H1 (cell line): ENCODE measurements around the gene LDLRAD4. TPM values are rescaled to one million over a fixed set of nuclear protein-coding genes. Genes with fewer than 3 reads are reported as not detected.

Source experiments
- CTCF ChIA-PET: fragments of 300-600 bp; sonication (Branson Sonifier 250); formaldehyde crosslinking; loops from one replicate; lab custom pipeline; 2021; ENCODE audit not compliant: partially characterized antibody; lab: Charles Lee
- POLR2A ChIA-PET: fragments of 300-600 bp; sonication (Branson Sonifier 250); formaldehyde crosslinking; loops from one replicate; lab custom pipeline; 2021; ENCODE audit warnings: inconsistent platforms; ENCODE audit not compliant: partially characterized antibody; lab: Charles Lee
- DNase-seq, 2 experiments: peaks; one replicate each; pipeline versions ENCODE4 v3.0.0 to v3.0.0-alpha.2; 2010 to 2022; ENCODE audit warnings: low spot score in 2 of 2, low read depth in 1 of 2, mixed read lengths in 1 of 2
- FAIRE-seq: peaks from 2 replicates; lab custom pipeline; 2011; peaks lifted over from hg19 to GRCh38; lab: Jason Lieb, UNC
- H2AFZ ChIP-seq: 2 replicates; pipeline ENCODE4 v1.8.1; 2012; ENCODE audit warnings: low read length, inconsistent platforms
- H2AK5ac ChIP-seq: 2 replicates; pipeline ENCODE4 v1.6.1; 2013; ENCODE audit warnings: low read depth, low read length
- H2BK120ac ChIP-seq: replicated peaks from 2 replicates; pipeline ENCODE3; 2013; ENCODE audit warnings: low read depth, low read length, inconsistent platforms
- H2BK12ac ChIP-seq: 2 replicates; pipeline ENCODE4 v1.6.1; 2013; ENCODE audit warnings: low read depth, low read length
- H2BK15ac ChIP-seq: 2 replicates; pipeline ENCODE4 v1.6.1; 2013; ENCODE audit warnings: low read length
- H2BK20ac ChIP-seq: 2 replicates; pipeline ENCODE4 v1.6.1; 2013; ENCODE audit warnings: low read length
- H2BK5ac ChIP-seq: 2 replicates; pipeline ENCODE4 v1.6.1; 2013; ENCODE audit warnings: low read depth, low read length
- H3K14ac ChIP-seq: 2 replicates; pipeline ENCODE4 v1.6.1; 2013; ENCODE audit warnings: inconsistent platforms; ENCODE audit not compliant: insufficient read length
- H3K18ac ChIP-seq: 2 replicates; pipeline ENCODE4 v1.6.1; 2013; ENCODE audit warnings: low read length; ENCODE audit errors: extremely low read depth
- H3K23ac ChIP-seq: 2 replicates; pipeline ENCODE4 v1.6.1; 2013; ENCODE audit warnings: inconsistent platforms; ENCODE audit not compliant: insufficient read length
- H3K23me2 ChIP-seq: 2 replicates; pipeline ENCODE4 v1.6.1; 2013; ENCODE audit warnings: low read depth, low read length
- H3K27ac ChIP-seq: 2 replicates; pipeline ENCODE4 v1.6.1; 2011; ENCODE audit warnings: low read depth, low read length, inconsistent platforms
- H3K27me3 ChIP-seq, 4 experiments: replicated peaks in 1 of 4; 1 replicate in 1 of 4; 2 replicates in 3 of 4; pipeline versions ENCODE4 v1.6.1 to v1.8.1; 2011 to 2013; ENCODE audit warnings: low read length in 3 of 4, mild to moderate bottlenecking in 3 of 4, inconsistent platforms in 2 of 4, mixed read lengths in 2 of 4, moderate library complexity in 1 of 4; ENCODE audit not compliant: control insufficient read depth in 3 of 4, insufficient read depth in 3 of 4; ENCODE audit errors: extremely low read depth in 1 of 4
- H3K36me3 ChIP-seq, 4 experiments: 2 replicates each; pipeline versions ENCODE4 v1.6.1 to v1.8.1; 2011 to 2013; ENCODE audit warnings: mild to moderate bottlenecking in 4 of 4, low read length in 3 of 4, moderate library complexity in 2 of 4, control low read depth in 1 of 4, inconsistent platforms in 1 of 4; ENCODE audit not compliant: insufficient read depth in 4 of 4, control insufficient read depth in 2 of 4
- H3K4ac ChIP-seq: replicated peaks from 2 replicates; pipeline ENCODE3; 2013; ENCODE audit warnings: low read length, low read depth, mixed read lengths, inconsistent platforms; ENCODE audit not compliant: insufficient read length
- H3K4me1 ChIP-seq, 4 experiments: replicated peaks in 1 of 4; 1 replicate in 1 of 4; 2 replicates in 3 of 4; pipeline versions ENCODE4 v1.6.1 to v1.8.1; 2011 to 2013; ENCODE audit warnings: low read length in 3 of 4, inconsistent platforms in 2 of 4, mixed read lengths in 1 of 4; ENCODE audit not compliant: insufficient read depth in 4 of 4, control insufficient read depth in 3 of 4
- H3K4me2 ChIP-seq, 2 experiments: 2 replicates each; pipeline versions ENCODE4 v1.6.1 to v1.8.1; 2011 to 2013; ENCODE audit warnings: low read depth in 2 of 2, low read length in 2 of 2, control low read depth in 1 of 2, inconsistent platforms in 1 of 2, mild to moderate bottlenecking in 1 of 2; ENCODE audit not compliant: insufficient read depth in 1 of 2
- H3K4me3 ChIP-seq, 4 experiments: fragments of 200-600, 300-600 bp in 1 of 4; sonication (generic), shearing (Covaris generic), sonication (Bioruptor Twin) in 1 of 4; 2 replicates each; pipeline versions ENCODE4 v1.5.1 to v1.8.1; 2011 to 2016; ENCODE audit warnings: low read length in 4 of 4, low read depth in 3 of 4, control low read depth in 2 of 4, inconsistent platforms in 2 of 4, mild to moderate bottlenecking in 2 of 4, mixed read lengths in 1 of 4, moderate library complexity in 1 of 4; ENCODE audit not compliant: insufficient read depth in 2 of 4; ENCODE audit errors: extremely low read depth in 1 of 4
- H3K56ac ChIP-seq: replicated peaks from 2 replicates; pipeline ENCODE3; 2013; ENCODE audit warnings: low read depth, mild to moderate bottlenecking, mixed read lengths, low read length, inconsistent platforms; ENCODE audit not compliant: insufficient read length
- H3K79me1 ChIP-seq: 2 replicates; pipeline ENCODE4 v1.6.1; 2013; ENCODE audit warnings: low read depth, low read length, control low read depth
- H3K79me2 ChIP-seq, 2 experiments: 2 replicates each; pipeline versions ENCODE4 v1.6.1 to v1.8.1; 2012 to 2013; ENCODE audit warnings: low read length in 2 of 2, mild to moderate bottlenecking in 2 of 2, inconsistent platforms in 1 of 2; ENCODE audit not compliant: insufficient read depth in 2 of 2, control insufficient read depth in 1 of 2
- H3K9ac ChIP-seq, 4 experiments: replicated peaks in 1 of 4; 1 replicate in 1 of 4; 2 replicates in 3 of 4; pipeline versions ENCODE4 v1.6.1 to v1.8.1; 2011 to 2013; ENCODE audit warnings: low read depth in 3 of 4, low read length in 3 of 4, control low read depth in 2 of 4, mild to moderate bottlenecking in 2 of 4, moderate library complexity in 2 of 4, inconsistent platforms in 1 of 4; ENCODE audit errors: extremely low read depth in 1 of 4
- H3K9me3 ChIP-seq, 2 experiments: 2 replicates each; pipeline versions ENCODE4 v1.6.1 to v1.8.1; 2012 to 2013; ENCODE audit warnings: mild to moderate bottlenecking in 2 of 2, moderate library complexity in 2 of 2, control low read depth in 1 of 2, inconsistent platforms in 1 of 2, low read depth in 1 of 2, low read length in 1 of 2, mixed read lengths in 1 of 2; ENCODE audit not compliant: insufficient read depth in 2 of 2
- H4K20me1 ChIP-seq, 2 experiments: replicated peaks in 1 of 2; 2 replicates each; pipeline versions ENCODE3 to v1.8.1; 2011 to 2013; ENCODE audit warnings: inconsistent platforms in 2 of 2, low read length in 2 of 2, mild to moderate bottlenecking in 1 of 2; ENCODE audit not compliant: insufficient read depth in 2 of 2, control insufficient read depth in 1 of 2
- H4K5ac ChIP-seq: 2 replicates; pipeline ENCODE4 v1.6.1; 2013; ENCODE audit warnings: low read length, low read depth, mixed read lengths, inconsistent platforms; ENCODE audit not compliant: insufficient read length
- H4K8ac ChIP-seq: 2 replicates; pipeline ENCODE4 v1.8.0; 2013; ENCODE audit warnings: mild to moderate bottlenecking, moderate library complexity, low read length, inconsistent platforms; ENCODE audit not compliant: insufficient read depth; ENCODE audit errors: extremely low read depth
- H4K91ac ChIP-seq: replicated peaks from 2 replicates; pipeline ENCODE3; 2013; ENCODE audit warnings: low read length, mixed read lengths, inconsistent platforms; ENCODE audit not compliant: insufficient read length
- CBX8 ChIP-seq: fragments of 300-800, 300-1000 bp; sonication (generic); IDR thresholded peaks from 2 replicates; pipeline ENCODE4 v1.7.1; 2016; ENCODE audit warnings: low read depth, low read length, borderline replicate concordance
- JUN ChIP-seq: IDR thresholded peaks from 2 replicates; pipeline ENCODE4 v1.6.1; 2011; ENCODE audit warnings: low read depth, mild to moderate bottlenecking, improper control_type of control experiment, low read length
- KDM5A ChIP-seq: fragments of 200-600 bp; IDR thresholded peaks from 2 replicates; pipeline ENCODE4 v1.7.1; 2012; ENCODE audit warnings: mild to moderate bottlenecking, low read length, inconsistent platforms, mixed read lengths
- MAX ChIP-seq: IDR thresholded peaks from 2 replicates; pipeline ENCODE4 v1.6.1; 2012; ENCODE audit warnings: inconsistent platforms
- SAP30 ChIP-seq: fragments of 300-600 bp; sonication (generic); IDR thresholded peaks from 2 replicates; pipeline ENCODE4 v1.7.1; 2012; ENCODE audit warnings: low read length, moderate library complexity, mild to moderate bottlenecking, inconsistent platforms; ENCODE audit not compliant: insufficient read depth, insufficient replicate concordance
- SP4 ChIP-seq: IDR thresholded peaks from 2 replicates; pipeline ENCODE4 v1.6.1; 2012; ENCODE audit warnings: low read length, inconsistent platforms
- WGBS, 2 experiments: shearing (Covaris generic) in 1 of 2; methylation state at CpG; one replicate each; pipeline versions ENCODE4 v1.1.6 to v1.1.7; 2013 to 2015; ENCODE audit warnings: low lambda C conversion rate in 2 of 2, mixed read lengths in 2 of 2, inconsistent platforms in 1 of 2, low coverage in 1 of 2, missing lambda C conversion rate in 1 of 2; ENCODE audit not compliant: insufficient replicate concordance in 2 of 2, insufficient coverage in 1 of 2, insufficient read length in 1 of 2; ENCODE audit errors: extremely low coverage in 1 of 2, missing lambda C conversion rate in 1 of 2; 5-methylcytosine and 5-hydroxymethylcytosine counted together
- polyA plus RNA-seq, 7 experiments: library from polyadenylated mRNA; depleted of rRNA in 3 of 7; stranded (reverse) in 5 of 7; unstranded in 2 of 7; fragments of >200 nt in 5 of 7; fragments of 200-250 nt in 2 of 7; gene quantifications; 1 replicate in 5 of 7; 2 replicates in 1 of 7; 4 replicates in 1 of 7; pipeline versions ENCODE4 v1.2.1 to v1.2.3, GENCODE V29; 2011 to 2013; ENCODE audit warnings: missing spikeins in 2 of 7, mixed read lengths in 2 of 7
- total RNA-seq: library from RNA; stranded (reverse); fragmentation: NEBNext Ultra II Directional; extraction: Animal tissue kit (Norgen Biotek cat#: 25700); gene quantifications from 2 replicates; pipeline ENCODE4 v1.2.1, GENCODE V29; 2021
- TF ChIP-seq, protein P1 (sequence below): IDR thresholded peaks from 2 replicates; pipeline ENCODE4 v1.6.1; 2011; ENCODE audit warnings: low read length, improper control_type of control experiment
- TF ChIP-seq, protein P2 (sequence below): IDR thresholded peaks from 2 replicates; pipeline ENCODE4 v1.6.1; 2012; ENCODE audit warnings: low read length, inconsistent platforms

Gene LDLRAD4
- total and polyA plus RNA-seq, 2 of the 8 experiments (the other 6 are each of a cell fraction or from before 2014, with no cell fraction given), result 0.77 to 1.4 TPM

GRCh38 chr18:13253786-13254688, 35.5 kb downstream of the LDLRAD4 start:
- Histone ChIP-seq H3K36me3 (no peaks in the 10 kb centered on the region), H3K18ac (no peak overlapping the region), H2AFZ (no peak overlapping the region), H3K27me3 (no peaks in the 10 kb centered on the region), H3K4me1 (peaks cover 2 to 4% (median 3%) of the 10 kb centered on the region in 4 experiments; a peak in 5 of 7 replicates), H3K9ac (no peak overlapping the region), H4K8ac (0 out of 2 replicates have a peak overlapping the region, but pooled peaks have one; percentile 72), H3K23ac (no peak overlapping the region), H3K79me1 (no peaks in the 10 kb centered on the region), H2BK15ac (no peak overlapping the region), H2BK5ac (no peak overlapping the region), H3K56ac (no peak overlapping the region), H3K79me2 (no peaks in the 10 kb centered on the region), H3K9me3 (no peaks in the 10 kb centered on the region), H4K20me1 (no peaks in the 10 kb centered on the region), H3K4me2 (no peak overlapping the region), H2BK12ac (no peak overlapping the region), H4K5ac (no peak overlapping the region), H3K14ac (no peak overlapping the region), H2BK120ac (no peak overlapping the region), H3K4me3 (no peak overlapping the region), H3K4ac (no peak overlapping the region), H4K91ac (no peak overlapping the region), H2BK20ac (no peak overlapping the region), H3K23me2 (no peaks in the 10 kb centered on the region), H2AK5ac (no peak overlapping the region), H3K27ac (no peak overlapping the region)
- ChIA-PET CTCF (interaction anchor here (1.7 kb wide), 1 partner anchor 9 kb away, joined by 4 read pairs; no protein-coding TSS in a partner anchor), POLR2A (no interaction called here)
- no peak for FAIRE-seq
- TF ChIP-seq JUN (no peak), MAX (no peak), KDM5A (no peak), CBX8 (no peak), SP4 (no peak), SAP30 (no peak)
- TF ChIP-seq, protein P1, sequence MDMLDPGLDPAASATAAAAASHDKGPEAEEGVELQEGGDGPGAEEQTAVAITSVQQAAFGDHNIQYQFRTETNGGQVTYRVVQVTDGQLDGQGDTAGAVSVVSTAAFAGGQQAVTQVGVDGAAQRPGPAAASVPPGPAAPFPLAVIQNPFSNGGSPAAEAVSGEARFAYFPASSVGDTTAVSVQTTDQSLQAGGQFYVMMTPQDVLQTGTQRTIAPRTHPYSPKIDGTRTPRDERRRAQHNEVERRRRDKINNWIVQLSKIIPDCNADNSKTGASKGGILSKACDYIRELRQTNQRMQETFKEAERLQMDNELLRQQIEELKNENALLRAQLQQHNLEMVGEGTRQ, result no peak
- TF ChIP-seq, protein P2, sequence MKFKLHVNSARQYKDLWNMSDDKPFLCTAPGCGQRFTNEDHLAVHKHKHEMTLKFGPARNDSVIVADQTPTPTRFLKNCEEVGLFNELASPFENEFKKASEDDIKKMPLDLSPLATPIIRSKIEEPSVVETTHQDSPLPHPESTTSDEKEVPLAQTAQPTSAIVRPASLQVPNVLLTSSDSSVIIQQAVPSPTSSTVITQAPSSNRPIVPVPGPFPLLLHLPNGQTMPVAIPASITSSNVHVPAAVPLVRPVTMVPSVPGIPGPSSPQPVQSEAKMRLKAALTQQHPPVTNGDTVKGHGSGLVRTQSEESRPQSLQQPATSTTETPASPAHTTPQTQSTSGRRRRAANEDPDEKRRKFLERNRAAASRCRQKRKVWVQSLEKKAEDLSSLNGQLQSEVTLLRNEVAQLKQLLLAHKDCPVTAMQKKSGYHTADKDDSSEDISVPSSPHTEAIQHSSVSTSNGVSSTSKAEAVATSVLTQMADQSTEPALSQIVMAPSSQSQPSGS, result no peak
- 81% methylated on average over 26 of the region's 26 CpGs; no CpG with 5 or more reads in 1 of the 2 experiments for whole genome bisulfite sequencing, 2 experiments
- DNase-seq, result no peak
